ENCODE data around the gene FZD4.

FZD4 gene

DNA sequence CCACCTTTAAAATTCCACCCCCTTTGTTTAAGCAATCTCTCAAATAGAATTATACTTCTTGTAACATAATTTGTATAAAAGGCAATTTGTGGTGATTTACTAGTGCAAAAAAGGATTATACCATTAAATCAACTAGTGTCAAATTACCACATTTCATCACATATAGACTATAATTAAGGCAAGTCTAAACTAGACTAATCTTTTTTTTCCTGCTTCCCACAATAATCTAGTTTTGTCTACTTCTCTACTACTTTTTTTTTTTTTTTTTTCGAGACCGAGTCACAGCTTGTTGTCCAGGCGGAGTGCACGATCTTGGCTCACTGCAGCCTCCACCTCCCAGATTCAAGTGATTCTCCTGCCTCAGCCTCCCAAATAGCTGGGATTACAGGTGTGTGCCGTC lies 36.1 kb upstream of the FZD4 start:
- TF ChIP-seq, protein P1, sequence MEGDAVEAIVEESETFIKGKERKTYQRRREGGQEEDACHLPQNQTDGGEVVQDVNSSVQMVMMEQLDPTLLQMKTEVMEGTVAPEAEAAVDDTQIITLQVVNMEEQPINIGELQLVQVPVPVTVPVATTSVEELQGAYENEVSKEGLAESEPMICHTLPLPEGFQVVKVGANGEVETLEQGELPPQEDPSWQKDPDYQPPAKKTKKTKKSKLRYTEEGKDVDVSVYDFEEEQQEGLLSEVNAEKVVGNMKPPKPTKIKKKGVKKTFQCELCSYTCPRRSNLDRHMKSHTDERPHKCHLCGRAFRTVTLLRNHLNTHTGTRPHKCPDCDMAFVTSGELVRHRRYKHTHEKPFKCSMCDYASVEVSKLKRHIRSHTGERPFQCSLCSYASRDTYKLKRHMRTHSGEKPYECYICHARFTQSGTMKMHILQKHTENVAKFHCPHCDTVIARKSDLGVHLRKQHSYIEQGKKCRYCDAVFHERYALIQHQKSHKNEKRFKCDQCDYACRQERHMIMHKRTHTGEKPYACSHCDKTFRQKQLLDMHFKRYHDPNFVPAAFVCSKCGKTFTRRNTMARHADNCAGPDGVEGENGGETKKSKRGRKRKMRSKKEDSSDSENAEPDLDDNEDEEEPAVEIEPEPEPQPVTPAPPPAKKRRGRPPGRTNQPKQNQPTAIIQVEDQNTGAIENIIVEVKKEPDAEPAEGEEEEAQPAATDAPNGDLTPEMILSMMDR (conservative IDR thresholded peaks at IDR 0.05): no peak
- H3K27ac ChIP-seq: no peak overlapping the region

GRCh38 chr11:86990515-86990914 lies 35.3 kb upstream of the FZD4 start:
- TF ChIP-seq, protein P1 (conservative IDR thresholded peaks at IDR 0.05): no peak
- H3K27ac ChIP-seq: no peak overlapping the region

DNA sequence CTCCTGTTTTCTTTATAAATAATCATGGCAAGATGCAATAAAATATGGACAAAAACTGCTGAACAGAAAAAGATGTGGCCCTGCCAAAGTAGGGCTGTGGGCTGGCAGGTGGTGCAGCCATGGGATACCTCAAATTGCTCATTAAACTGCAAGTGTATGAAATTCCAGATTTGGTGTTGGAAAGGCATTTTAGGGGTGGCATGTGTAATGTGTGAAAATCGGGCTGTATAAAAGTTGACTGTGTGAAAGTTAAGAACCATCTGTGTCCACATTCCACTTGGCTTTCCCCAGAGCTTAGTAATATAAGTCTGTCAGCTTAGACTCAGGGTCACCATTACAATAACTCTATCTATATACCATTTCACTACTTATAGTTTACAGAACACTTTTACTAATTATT lies 34.8 kb upstream of the FZD4 start:
- H3K27ac ChIP-seq: no peak overlapping the region
- TF ChIP-seq, protein P1 (conservative IDR thresholded peaks at IDR 0.05): no peak

DNA sequence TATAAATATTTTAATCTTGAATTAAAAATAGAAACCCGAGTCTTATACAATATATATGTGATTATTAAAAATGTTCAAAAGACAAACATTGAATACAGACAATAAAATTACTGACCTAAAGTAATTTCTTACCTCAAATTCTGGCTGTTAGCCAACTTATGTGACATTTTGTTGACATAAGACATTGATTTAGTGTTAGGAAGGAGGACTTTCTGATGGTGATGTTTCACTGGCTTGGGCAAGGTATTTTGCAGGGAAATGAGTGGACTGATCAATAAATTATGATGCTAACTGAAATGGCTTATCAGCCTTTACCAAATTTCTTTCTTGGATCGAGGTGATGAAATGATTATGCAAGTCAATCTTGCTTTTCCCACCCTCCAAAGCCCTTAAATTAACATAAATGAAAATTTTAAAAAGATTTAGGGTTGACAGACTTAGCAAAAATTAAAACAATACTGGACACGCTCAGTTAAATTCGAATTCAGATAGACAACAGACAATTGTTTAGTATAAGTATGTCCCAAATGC lies 33.2 kb upstream of the FZD4 start:
- no peak overlapping the region for H3K27ac ChIP-seq
- TF ChIP-seq, protein P1 (conservative IDR thresholded peaks at IDR 0.05): no peak

- no peak overlapping the region for H3K27ac ChIP-seq
- TF ChIP-seq, protein P1 (conservative IDR thresholded peaks at IDR 0.05): no peak
These were observed 32.5 kb upstream of the FZD4 start for GRCh38 chr11:86987679-86988078.

- TF ChIP-seq, protein P1 (conservative IDR thresholded peaks at IDR 0.05): no peak
These were observed 29.5 kb upstream of the FZD4 start for GRCh38 chr11:86984701-86985100.

DNA sequence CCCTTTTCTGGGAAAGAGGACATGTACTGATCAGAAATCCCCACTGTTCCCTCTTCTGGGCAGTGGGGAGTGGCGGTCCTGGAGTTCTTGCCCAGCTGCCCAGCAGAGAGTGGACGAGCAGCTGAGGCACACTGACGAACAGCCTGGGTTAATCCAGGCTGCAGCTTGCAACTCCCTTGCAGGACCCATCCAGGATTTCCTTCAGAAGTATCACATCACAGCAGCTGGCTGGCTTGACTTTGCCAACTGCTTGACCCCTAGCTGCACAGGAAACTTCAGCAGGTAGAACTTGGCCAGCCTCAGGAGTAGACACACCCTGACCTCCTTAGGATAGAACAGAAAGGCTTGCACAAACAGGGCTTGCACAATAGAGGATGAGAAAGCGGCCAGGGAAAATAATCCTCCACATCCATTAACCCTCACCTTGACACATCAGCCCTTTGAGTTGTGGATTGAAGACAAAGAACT lies 27.9 kb upstream of the FZD4 start:
- H3K27ac ChIP-seq: no peak overlapping the region
- TF ChIP-seq, protein P1 (conservative IDR thresholded peaks at IDR 0.05): no peak

More at GRCh38 chr11:86984701-86985100, 29.5 kb upstream of the FZD4 start:
- no peak overlapping the region for H3K27ac ChIP-seq
